GM13976 (cell line): ENCODE data around the gene CD2BP2.
A peak's percentile ranks its signal among the peaks of the same experiment; 100 is the strongest.
"Not testable (repeated sequence)": the region's sequence is repeated elsewhere in the genome, so short reads cannot be mapped to it uniquely, and the experiment has no call there.

Experiments used
- DNase-seq: peaks from one replicate; pipeline ENCODE4 v3.0.0; 2012; ENCODE audit warnings: low spot score
- in situ Hi-C: fragments of 300-500 bp; cut with MboI; formaldehyde crosslinking; loops from one replicate; pipeline ENCODE4 v1.12.0; 2022; ENCODE audit warnings: low sequenced_read_pairs, mixed read lengths, inconsistent platforms; ENCODE audit not compliant: unreplicated experiment
- TF ChIP-seq, protein P1 (sequence below): IDR thresholded peaks from 2 replicates; pipeline ENCODE4 v1.5.1; 2012; ENCODE audit warnings: borderline replicate concordance, mild to moderate bottlenecking; ENCODE audit not compliant: insufficient read depth; ENCODE audit errors: extremely low read depth, missing control alignments, control extremely low read depth

CD2BP2 gene

DNA sequence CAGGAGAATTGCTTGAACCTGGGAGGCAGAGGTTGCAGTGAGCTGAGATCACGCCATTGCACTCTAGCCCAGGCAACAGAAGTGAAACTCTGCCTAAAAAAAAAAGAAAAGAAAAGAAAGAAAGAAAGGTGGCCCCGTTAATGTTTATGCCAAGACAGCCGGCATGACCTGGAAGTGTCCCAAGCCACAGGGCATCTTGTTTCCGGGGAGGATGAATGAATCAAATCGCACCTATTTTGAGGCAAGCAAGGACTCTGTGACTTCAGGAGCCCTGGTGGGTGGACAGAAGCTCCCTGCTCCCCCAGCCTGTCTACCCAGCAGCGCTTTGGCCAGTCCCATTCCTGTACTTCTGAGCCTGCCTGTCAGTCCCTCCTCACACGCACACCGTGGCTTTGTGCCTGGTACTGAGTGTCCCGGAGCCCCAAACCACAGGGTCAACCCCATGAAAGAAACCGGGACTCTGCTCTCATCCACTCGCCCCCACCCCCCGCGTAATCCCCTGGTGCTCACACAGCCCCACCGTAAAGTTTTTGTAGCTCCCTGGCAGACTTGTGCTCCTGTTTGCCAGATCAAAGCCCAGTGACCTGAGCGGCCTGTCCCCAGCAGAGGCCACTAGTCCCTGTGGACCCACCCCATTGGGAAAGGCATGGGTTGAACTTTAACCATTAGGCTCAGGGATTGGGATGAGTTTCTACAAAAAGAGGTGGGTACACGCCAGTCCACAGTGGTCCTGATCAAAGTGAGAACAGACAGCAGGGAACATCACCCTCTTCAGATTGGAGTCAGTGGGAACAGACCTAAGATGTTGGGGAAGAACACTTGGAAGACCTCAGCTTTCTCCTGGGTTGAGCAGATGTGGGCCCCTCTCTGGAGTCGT is 19.3 kb downstream of the CD2BP2 start:
- TF ChIP-seq, protein P1, sequence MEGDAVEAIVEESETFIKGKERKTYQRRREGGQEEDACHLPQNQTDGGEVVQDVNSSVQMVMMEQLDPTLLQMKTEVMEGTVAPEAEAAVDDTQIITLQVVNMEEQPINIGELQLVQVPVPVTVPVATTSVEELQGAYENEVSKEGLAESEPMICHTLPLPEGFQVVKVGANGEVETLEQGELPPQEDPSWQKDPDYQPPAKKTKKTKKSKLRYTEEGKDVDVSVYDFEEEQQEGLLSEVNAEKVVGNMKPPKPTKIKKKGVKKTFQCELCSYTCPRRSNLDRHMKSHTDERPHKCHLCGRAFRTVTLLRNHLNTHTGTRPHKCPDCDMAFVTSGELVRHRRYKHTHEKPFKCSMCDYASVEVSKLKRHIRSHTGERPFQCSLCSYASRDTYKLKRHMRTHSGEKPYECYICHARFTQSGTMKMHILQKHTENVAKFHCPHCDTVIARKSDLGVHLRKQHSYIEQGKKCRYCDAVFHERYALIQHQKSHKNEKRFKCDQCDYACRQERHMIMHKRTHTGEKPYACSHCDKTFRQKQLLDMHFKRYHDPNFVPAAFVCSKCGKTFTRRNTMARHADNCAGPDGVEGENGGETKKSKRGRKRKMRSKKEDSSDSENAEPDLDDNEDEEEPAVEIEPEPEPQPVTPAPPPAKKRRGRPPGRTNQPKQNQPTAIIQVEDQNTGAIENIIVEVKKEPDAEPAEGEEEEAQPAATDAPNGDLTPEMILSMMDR, result no peak
- in situ Hi-C loops, result no loop called here
- DNase-seq, result no peak

DNA sequence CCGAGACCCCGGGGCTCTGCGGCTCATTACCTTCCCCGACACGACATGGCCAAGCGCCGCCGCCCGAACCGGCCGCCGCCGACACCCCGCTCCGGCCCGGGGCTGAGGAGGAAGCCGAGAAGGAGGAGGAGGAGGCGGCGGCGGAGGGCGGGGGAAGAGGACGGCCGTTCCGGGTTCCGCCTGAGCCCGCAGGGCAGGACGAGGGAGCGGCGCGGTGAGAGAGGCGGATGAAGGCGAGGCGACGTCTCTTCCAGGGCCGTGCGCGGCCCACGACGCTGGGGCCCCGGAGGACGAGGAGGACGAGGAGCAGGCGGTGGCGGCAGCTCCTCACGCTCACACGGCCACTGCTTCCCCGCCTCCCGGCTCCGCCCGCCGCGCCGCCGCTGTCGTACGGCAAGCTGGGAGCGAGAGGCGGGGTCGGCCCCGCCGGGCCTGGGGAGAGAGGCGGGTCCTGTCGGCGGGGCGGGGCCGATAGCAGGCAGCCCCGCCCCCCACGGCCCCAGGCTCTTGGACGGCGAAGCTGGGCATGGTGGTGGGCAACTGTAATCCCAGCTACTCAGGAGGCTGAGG is 20.0 kb downstream of the CD2BP2 start:
- peak; percentile 73 for DNase-seq
- in situ Hi-C loops, result not testable (repeated sequence)

DNA sequence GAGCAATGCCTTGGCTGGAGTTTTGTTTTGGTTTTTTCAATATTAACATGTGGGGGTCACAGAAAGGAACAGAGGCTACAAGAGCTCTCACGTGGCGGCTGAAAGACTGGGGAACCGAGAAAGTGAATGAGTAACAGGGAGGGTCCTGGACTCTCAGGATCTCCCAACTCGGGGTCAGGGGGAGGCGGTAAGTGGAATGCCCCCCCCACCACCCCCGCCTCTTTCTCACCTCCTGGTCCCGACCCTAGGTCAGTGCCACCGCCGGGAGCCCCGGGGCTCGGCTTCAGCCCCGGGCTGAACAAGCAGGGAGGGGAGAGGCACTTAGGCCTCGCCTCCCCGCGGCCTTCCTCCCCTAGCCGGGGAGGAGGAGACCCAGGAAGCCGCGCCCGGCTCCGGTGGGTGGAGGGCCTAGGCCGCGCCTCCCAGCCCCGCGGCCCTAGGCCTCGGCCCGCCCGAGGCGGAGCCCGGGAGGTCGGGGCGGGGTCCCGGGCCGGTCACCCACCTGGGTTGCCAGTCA is 20.6 kb downstream of the CD2BP2 start:
- peak; percentile 74 for DNase-seq
- in situ Hi-C loops, result not testable (repeated sequence)

DNA sequence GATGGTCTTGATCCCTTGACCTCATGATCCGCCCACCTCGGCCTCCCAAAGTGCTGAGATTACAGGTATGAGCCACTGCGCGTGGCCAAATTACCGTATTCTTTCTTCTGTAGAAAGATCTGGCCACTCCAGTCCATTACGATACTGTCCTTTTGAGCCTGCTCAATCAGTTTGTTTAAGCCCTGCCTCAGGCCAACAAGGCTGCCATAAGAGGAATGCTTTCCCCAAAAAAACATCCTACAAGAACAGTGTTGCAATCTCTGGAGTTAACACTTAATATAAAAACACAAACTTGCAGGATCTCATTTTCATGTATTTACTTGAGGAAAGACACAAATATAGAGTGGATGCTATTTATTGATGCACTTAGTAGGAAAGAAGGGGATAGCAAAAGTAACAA is 30.9 kb downstream of the CD2BP2 start:
- in situ Hi-C loops, DNase-seq: not testable (repeated sequence)

DNA sequence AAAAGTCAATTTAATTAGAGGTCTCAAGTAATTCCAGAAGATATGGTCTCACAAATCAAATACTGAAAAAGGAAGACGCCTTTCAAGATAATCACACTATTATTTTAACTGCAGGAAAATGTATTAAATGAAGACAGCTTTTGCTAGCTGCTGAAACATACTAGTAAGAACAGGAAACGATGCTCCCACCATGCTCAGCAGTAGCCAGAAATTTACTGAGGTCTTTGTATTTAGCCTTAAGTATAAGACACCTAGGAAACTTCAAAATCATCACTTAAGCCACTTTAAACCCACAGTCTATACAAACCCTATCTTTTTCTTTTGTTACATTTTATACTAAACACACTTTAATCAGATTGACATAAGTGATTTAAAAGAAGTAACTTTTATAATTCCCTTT is 36.5 kb downstream of the CD2BP2 start:
- in situ Hi-C loops, DNase-seq: not testable (repeated sequence)

DNA sequence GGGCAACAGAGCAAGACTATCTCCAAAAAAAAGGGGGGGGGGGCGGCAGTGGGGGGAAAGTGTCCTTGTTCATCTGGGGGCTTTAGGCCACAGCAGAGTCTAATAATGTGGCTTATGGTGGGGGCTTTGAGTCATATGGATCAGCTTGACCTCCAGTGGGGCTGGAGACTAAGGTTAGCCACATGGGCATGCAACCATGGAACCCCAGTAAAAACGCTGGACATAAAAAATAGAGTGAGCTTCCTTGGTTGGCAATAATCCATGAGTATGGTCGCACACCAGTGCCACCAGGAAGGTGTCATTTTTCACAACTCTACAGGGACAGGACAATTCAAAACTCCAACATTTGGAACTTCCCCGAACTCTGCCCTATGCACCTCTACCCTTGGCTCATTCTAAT is 44.2 kb downstream of the CD2BP2 start:
- DNase-seq, in situ Hi-C loops: not testable (repeated sequence)

DNA sequence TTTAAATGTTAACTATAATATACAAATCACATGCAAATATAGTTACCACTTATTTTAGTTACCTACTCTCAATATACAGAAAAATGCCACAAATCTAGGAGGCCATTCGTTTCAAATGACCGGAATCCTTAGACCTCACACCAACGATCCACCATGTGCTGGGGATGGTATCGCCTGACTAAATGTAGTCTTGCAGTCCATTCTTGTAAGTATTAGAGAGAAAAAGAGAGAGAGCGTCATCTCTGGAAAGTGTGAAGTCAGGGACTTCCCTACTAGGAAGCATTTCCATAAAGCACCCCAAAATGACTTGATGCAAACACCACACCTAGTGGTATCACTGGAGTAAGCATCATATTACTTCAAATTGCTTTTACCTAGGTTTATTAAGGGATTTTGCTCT is 45.9 kb downstream of the CD2BP2 start:
- DNase-seq, in situ Hi-C loops: not testable (repeated sequence)
